ENCODE measurements around the gene FCGR1A. TPM values are rescaled to one million over a fixed set of nuclear protein-coding genes. Genes with fewer than 3 reads are reported as not detected.
"Not testable (repeated sequence)": the region's sequence is repeated elsewhere in the genome, so short reads cannot be mapped to it uniquely, and the experiment has no call there.

FCGR1A gene
- total and polyA plus RNA-seq, 9 donors: 0.34 to 17.9 (median 3.2) TPM

GRCh38 chr1:149810697-149811405, 28.4 kb downstream of the FCGR1A start:
- intact Hi-C loops (cut with DNase I); H3K36me3 ChIP-seq; H3K9me3 ChIP-seq; H3K27me3 ChIP-seq; H3K4me1 ChIP-seq (ENCODE audit: insufficient read depth): not testable (repeated sequence)
- WGBS, 3 donors: 23 to 34% (median 27%) methylated on average over 7 of the region's 7 CpGs
- peak in 4 of 5 donors; percentile 23 to 46 (median 38) for DNase-seq
- Histone ChIP-seq H3K4me3 (peak overlapping the region; percentile 14), H3K27ac (peak overlapping the region in 1 of 2 donors; percentile 42)

- H3K4me1 ChIP-seq (ENCODE audit: insufficient read depth); H3K27me3 ChIP-seq; H3K36me3 ChIP-seq; H3K9me3 ChIP-seq; intact Hi-C loops (cut with DNase I): not testable (repeated sequence)
- 1 to 9% (median 1%) methylated on average over 9 to 12 of the region's 14 CpGs for WGBS, 3 donors
- H3K27ac ChIP-seq: peak overlapping the region in 1 of 2 donors; percentile 42
- DNase-seq: peak in 2 of 5 donors; percentile 20 to 42
- H3K4me3 ChIP-seq: peak overlapping the region; percentile 21
Observed at GRCh38 chr1:149811514-149811889, 29.0 kb downstream of the FCGR1A start.

- peak overlapping the region; percentile 46 for H3K4me3 ChIP-seq
Observed at GRCh38 chr1:149811890-149812829, 29.7 kb downstream of the FCGR1A start.

GRCh38 chr1:149812893-149813801, 30.7 kb downstream of the FCGR1A start:
- Histone ChIP-seq H3K27ac (peak overlapping the region; percentile 28 to 91), H3K4me3 (peak overlapping the region; percentile 46)
- intact Hi-C loops (cut with DNase I); H3K4me1 ChIP-seq (ENCODE audit: insufficient read depth); H3K36me3 ChIP-seq; H3K9me3 ChIP-seq; H3K27me3 ChIP-seq: not testable (repeated sequence)
- DNase-seq: peak; percentile 71 to 83 (median 76)
- 0 to 1% (median 0%) methylated on average over 21 to 41 of the region's 62 CpGs for WGBS, 3 donors
- TF ChIP-seq CTCF (IDR thresholded peaks at IDR 0.05) (peak in 1 of 3 donors; percentile 20), POLR2A (IDR thresholded peaks at IDR 0.05) (peak; percentile 84)

More at GRCh38 chr1:149811890-149812829, 29.7 kb downstream of the FCGR1A start:
- H3K27me3 ChIP-seq; intact Hi-C loops (cut with DNase I); H3K4me1 ChIP-seq (ENCODE audit: insufficient read depth); H3K9me3 ChIP-seq; H3K36me3 ChIP-seq: not testable (repeated sequence)
- DNase-seq: peak; percentile 78 to 93 (median 81)
- peak; percentile 63 for TF ChIP-seq POLR2A (IDR thresholded peaks at IDR 0.05)
- H3K27ac ChIP-seq: peak overlapping the region; percentile 57 to 91
- WGBS, 3 donors: 0% methylated on average over 30 to 45 of the region's 55 CpGs

GRCh38 chr1:149820387-149820786, 37.9 kb downstream of the FCGR1A start:
- H3K9me3 ChIP-seq; DNase-seq; H3K4me1 ChIP-seq (ENCODE audit: insufficient read depth); intact Hi-C loops (cut with DNase I); H3K36me3 ChIP-seq; H3K27me3 ChIP-seq; H3K4me3 ChIP-seq; H3K27ac ChIP-seq: not testable (repeated sequence)
- 92 to 93% methylated on average over 4 to 5 of the region's 5 CpGs; no CpG with 5 or more reads in 1 of the 3 donors for WGBS, 3 donors

- H3K27me3 ChIP-seq; DNase-seq; intact Hi-C loops (cut with DNase I); H3K4me3 ChIP-seq; H3K27ac ChIP-seq; H3K9me3 ChIP-seq; H3K4me1 ChIP-seq (ENCODE audit: insufficient read depth); H3K36me3 ChIP-seq: not testable (repeated sequence)
- no CpG with 5 or more reads among the region's 2 CpGs for WGBS, 3 donors
Observed at GRCh38 chr1:149826555-149826954, 44.1 kb downstream of the FCGR1A start.

GRCh38 chr1:149831764-149832315, 49.3 kb downstream of the FCGR1A start:
- H3K9me3 ChIP-seq; H3K27me3 ChIP-seq; H3K4me3 ChIP-seq; H3K36me3 ChIP-seq; intact Hi-C loops (cut with DNase I); DNase-seq; H3K4me1 ChIP-seq (ENCODE audit: insufficient read depth); H3K27ac ChIP-seq: not testable (repeated sequence)
- WGBS, 3 donors: no CpG with 5 or more reads among the region's 32 CpGs

GRCh38 chr1:149832316-149833126, 50.0 kb downstream of the FCGR1A start:
- H3K9me3 ChIP-seq; H3K27ac ChIP-seq; H3K36me3 ChIP-seq; H3K27me3 ChIP-seq; H3K4me1 ChIP-seq (ENCODE audit: insufficient read depth); H3K4me3 ChIP-seq; intact Hi-C loops (cut with DNase I); DNase-seq: not testable (repeated sequence)
- no CpG with 5 or more reads among the region's 55 CpGs for WGBS, 3 donors

- H3K4me1 ChIP-seq (ENCODE audit: insufficient read depth); H3K36me3 ChIP-seq; H3K4me3 ChIP-seq; DNase-seq; intact Hi-C loops (cut with DNase I); H3K27me3 ChIP-seq; H3K27ac ChIP-seq; H3K9me3 ChIP-seq: not testable (repeated sequence)
- WGBS, 3 donors: no CpG with 5 or more reads among the region's 15 CpGs
Observed at GRCh38 chr1:149833144-149833543, 50.6 kb downstream of the FCGR1A start.
